OCI-LY1 (cell line): Measurements from ENCODE around the gene CTNNA3.

ENCODE experiments used
- H2AFZ ChIP-seq: fragments of 200-600 bp; sonication (generic), shearing (Covaris generic); 2 replicates; pipeline ENCODE4 v1.6.0; 2014; ENCODE audit warnings: antibody characterized with exemption, mild to moderate bottlenecking, low read length
- H3F3A ChIP-seq: fragments of 200-600 bp; sonication (generic), shearing (Covaris generic); 2 replicates; pipeline ENCODE4 v1.6.0; 2014; ENCODE audit warnings: mild to moderate bottlenecking, antibody characterized with exemption, low read length, moderate library complexity; ENCODE audit not compliant: insufficient read depth
- H3K27ac ChIP-seq: fragments of 200-600 bp; sonication (generic); 2 replicates; pipeline ENCODE4 v1.5.1; 2014; ENCODE audit warnings: low read length, mixed run types, mild to moderate bottlenecking, low read depth; ENCODE audit not compliant: poor library complexity, severe bottlenecking
- H3K27me3 ChIP-seq: fragments of 200-600 bp; sonication (generic); 2 replicates; pipeline ENCODE4 v1.6.0; 2014; ENCODE audit warnings: antibody characterized with exemption, mild to moderate bottlenecking, low read length, moderate library complexity; ENCODE audit not compliant: insufficient read depth
- H3K36me3 ChIP-seq: fragments of 200-600 bp; sonication (generic); 2 replicates; pipeline ENCODE4 v1.6.1; 2014; ENCODE audit warnings: mild to moderate bottlenecking, antibody characterized with exemption, low read length, moderate library complexity, mixed read lengths; ENCODE audit not compliant: insufficient read depth
- H3K4me1 ChIP-seq: fragments of 200-600 bp; sonication (generic); 2 replicates; pipeline ENCODE4 v1.5.1; 2014; ENCODE audit warnings: mild to moderate bottlenecking, low read length, moderate library complexity; ENCODE audit not compliant: insufficient read depth, severe bottlenecking
- H3K4me2 ChIP-seq: fragments of 200-600 bp; sonication (generic), shearing (Covaris generic); 2 replicates; pipeline ENCODE4 v1.6.1; 2014; ENCODE audit warnings: low read length
- H3K4me3 ChIP-seq: fragments of 200-600 bp; sonication (generic); 2 replicates; pipeline ENCODE4 v1.5.1; 2014; ENCODE audit warnings: low read length, low read depth, mild to moderate bottlenecking, mixed read lengths; ENCODE audit not compliant: poor library complexity, severe bottlenecking
- H3K79me2 ChIP-seq: fragments of 200-600 bp; shearing (Covaris generic); 2 replicates; pipeline ENCODE4 v1.6.1; 2016; ENCODE audit warnings: mixed run types, low read length, mixed read lengths; ENCODE audit not compliant: insufficient read depth
- H3K9ac ChIP-seq: fragments of 200-600 bp; sonication (generic), shearing (Covaris generic); 2 replicates; pipeline ENCODE4 v1.6.1; 2014; ENCODE audit warnings: mild to moderate bottlenecking, low read length, mixed read lengths
- H3K9me2 ChIP-seq: fragments of 200-600 bp; sonication (generic), shearing (Covaris generic); 2 replicates; pipeline ENCODE4 v1.6.1; 2014; ENCODE audit warnings: low read depth, mild to moderate bottlenecking, low read length, mixed read lengths
- H3K9me3 ChIP-seq: fragments of 200-600 bp; shearing (Covaris generic); 2 replicates; pipeline ENCODE4 v1.6.1; 2014; ENCODE audit warnings: low read length, mixed read lengths
- H4K20me1 ChIP-seq: fragments of 200-600 bp; sonication (generic), shearing (Covaris generic); 2 replicates; pipeline ENCODE4 v1.6.0; 2016; ENCODE audit warnings: mild to moderate bottlenecking, low read length; ENCODE audit not compliant: insufficient read depth
- CTCF ChIP-seq: fragments of 200-600 bp; sonication (generic), shearing (Covaris generic); IDR thresholded peaks from 2 replicates; pipeline ENCODE4 v1.5.1; 2017; ENCODE audit warnings: mild to moderate bottlenecking, antibody characterized with exemption, low read length, moderate library complexity, mixed read lengths
- EZH2 ChIP-seq: fragments of 200-600 bp; sonication (generic), shearing (Covaris generic); IDR thresholded peaks from 2 replicates; pipeline ENCODE4 v1.8.0; 2017; ENCODE audit warnings: borderline replicate concordance, mixed run types, mild to moderate bottlenecking, antibody characterized with exemption, low read length, moderate library complexity, mixed read lengths

Gene CTNNA3

GRCh38 chr10:67385089-67385488, 310.9 kb downstream of the CTNNA3 start:
- no peaks in the 10 kb centered on the region for H3F3A ChIP-seq
- TF ChIP-seq EZH2: no peak
- no peak for TF ChIP-seq CTCF
- no peaks in the 10 kb centered on the region for H3K9me2 ChIP-seq
- no peak overlapping the region for H3K4me3 ChIP-seq
- no peaks in the 10 kb centered on the region for H3K27me3 ChIP-seq
- H3K9me3 ChIP-seq: no peaks in the 10 kb centered on the region
- H3K4me2 ChIP-seq: no peak overlapping the region
- no peaks in the 10 kb centered on the region for H3K36me3 ChIP-seq
- no peak overlapping the region for H3K27ac ChIP-seq
- no peaks in the 10 kb centered on the region for H4K20me1 ChIP-seq
- no peaks in the 10 kb centered on the region for H3K4me1 ChIP-seq
- no peaks in the 10 kb centered on the region for H3K79me2 ChIP-seq
- H2AFZ ChIP-seq: no peak overlapping the region
- H3K9ac ChIP-seq: no peak overlapping the region

GRCh38 chr10:67331121-67331910, 364.7 kb downstream of the CTNNA3 start:
- Histone ChIP-seq H3K27ac (no peak overlapping the region), H3K9me3 (no peaks in the 10 kb centered on the region), H3F3A (no peaks in the 10 kb centered on the region), H3K27me3 (no peaks in the 10 kb centered on the region), H4K20me1 (no peaks in the 10 kb centered on the region), H3K4me2 (no peak overlapping the region), H3K9ac (no peak overlapping the region), H2AFZ (no peak overlapping the region), H3K4me1 (no peaks in the 10 kb centered on the region), H3K4me3 (no peak overlapping the region), H3K36me3 (no peaks in the 10 kb centered on the region), H3K9me2 (no peaks in the 10 kb centered on the region), H3K79me2 (no peaks in the 10 kb centered on the region)
- no peak for TF ChIP-seq CTCF
- TF ChIP-seq EZH2: no peak

- TF ChIP-seq EZH2: no peak
- no peak for TF ChIP-seq CTCF
- Histone ChIP-seq H3K79me2 (no peaks in the 10 kb centered on the region), H3K9me3 (no peaks in the 10 kb centered on the region), H3K9me2 (no peaks in the 10 kb centered on the region), H2AFZ (no peak overlapping the region), H4K20me1 (no peaks in the 10 kb centered on the region), H3K4me3 (no peak overlapping the region), H3K27ac (no peak overlapping the region), H3K36me3 (no peaks in the 10 kb centered on the region), H3K4me1 (no peaks in the 10 kb centered on the region), H3K9ac (no peak overlapping the region), H3F3A (no peaks in the 10 kb centered on the region), H3K4me2 (no peak overlapping the region), H3K27me3 (no peaks in the 10 kb centered on the region)
Measured at GRCh38 chr10:67327626-67328535, 368.1 kb downstream of the CTNNA3 start.
